Measurements from ENCODE around the gene TLL2.

The TLL2 gene

GRCh38 chr10:96505150-96506136, 8.3 kb downstream of the TLL2 start:
- no peak for DNase-seq

DNA sequence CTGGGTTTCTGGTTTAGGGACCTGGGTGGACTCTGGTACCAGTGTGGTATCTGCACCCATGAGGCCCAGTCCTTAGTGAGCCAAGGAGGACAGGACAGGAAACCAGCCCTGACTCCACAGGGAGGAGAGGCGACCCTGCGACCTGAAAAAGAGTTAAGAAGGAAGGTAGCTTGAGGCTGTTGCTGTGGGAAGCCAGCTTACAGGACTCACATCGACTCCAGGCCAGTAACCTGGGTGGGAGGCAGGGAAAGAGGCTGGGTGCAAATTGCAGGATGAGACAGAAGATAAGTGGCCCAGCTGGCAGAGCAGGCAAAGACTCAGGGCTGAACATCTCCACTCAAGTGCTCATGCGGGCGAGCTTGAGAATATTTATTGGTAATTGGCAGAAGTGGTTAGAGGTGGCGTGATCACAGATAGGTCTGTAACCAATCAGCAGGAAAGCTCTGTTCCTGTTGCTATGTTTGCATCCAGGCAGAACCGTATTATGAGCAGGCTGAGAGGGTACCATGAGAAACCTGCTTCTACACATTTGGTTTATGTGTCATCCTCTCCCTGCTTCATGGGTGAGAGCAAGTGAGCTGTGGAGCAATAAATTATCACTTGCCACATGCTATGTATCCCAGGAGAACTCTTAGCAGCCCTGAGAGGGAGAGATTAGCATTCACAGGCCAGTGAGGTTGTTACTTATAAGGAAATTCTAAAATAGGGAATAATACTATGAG, 11.0 kb downstream of the TLL2 start:
- peak; percentile 56 for DNase-seq

DNA sequence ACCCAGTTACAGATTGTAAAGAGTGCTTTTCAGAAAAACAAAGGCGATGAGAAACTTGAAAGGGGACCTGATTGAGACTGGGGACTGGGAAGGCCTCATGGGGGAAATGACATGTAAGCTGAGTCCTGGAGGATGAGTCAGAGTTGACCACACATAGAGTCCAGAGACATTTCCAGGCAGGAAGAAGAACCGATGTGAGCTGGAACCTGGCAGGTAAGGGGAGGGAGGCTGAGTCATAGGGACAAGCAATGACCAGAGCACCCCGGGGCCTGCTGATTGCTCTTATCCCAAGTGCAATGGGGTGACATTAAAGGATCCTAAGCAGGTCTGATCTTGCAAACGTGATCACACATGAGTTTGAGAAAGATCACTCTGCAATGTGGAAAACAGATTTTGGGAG, 11.7 kb downstream of the TLL2 start:
- DNase-seq: peak; percentile 89

DNA sequence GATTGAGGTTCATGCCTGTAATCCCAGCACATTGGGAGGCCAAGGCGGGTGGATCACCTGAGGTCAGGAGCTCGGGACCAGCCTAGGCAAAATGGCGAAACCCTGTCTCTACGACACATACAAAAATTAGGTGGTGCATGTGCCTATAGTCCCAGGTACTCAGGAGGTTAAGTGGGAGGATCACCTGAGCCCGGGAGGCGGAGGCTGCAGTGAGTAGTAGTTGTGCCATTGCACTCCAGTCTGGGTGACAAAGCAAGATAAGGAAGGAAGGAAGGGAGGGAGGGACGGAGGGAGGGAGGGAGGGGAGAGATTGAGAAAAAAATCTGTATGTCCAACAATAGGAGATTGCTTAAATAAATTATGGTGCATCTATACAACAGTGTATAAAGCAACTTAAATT, 13.2 kb downstream of the TLL2 start:
- peak; percentile 48 for DNase-seq

DNA sequence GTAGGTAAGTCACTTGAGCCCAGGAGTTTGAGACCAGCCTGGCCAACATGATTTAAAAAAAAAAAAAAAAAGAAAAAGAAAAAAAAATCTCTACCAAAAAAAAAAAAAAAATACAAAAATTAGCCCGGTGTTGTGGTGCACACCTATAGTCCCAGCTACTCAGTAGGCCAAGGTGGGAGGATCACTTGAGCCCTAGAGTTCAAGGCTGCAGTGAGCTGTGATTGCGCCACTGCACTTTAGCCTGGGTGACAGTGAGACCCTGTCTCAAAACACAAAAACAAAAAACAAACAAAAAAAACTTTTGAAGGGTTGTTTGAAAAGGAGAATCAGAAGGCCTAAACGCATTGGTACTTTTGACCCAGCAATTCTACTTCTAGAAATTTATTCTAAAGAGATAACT, 13.7 kb downstream of the TLL2 start:
- no peak for DNase-seq

DNA sequence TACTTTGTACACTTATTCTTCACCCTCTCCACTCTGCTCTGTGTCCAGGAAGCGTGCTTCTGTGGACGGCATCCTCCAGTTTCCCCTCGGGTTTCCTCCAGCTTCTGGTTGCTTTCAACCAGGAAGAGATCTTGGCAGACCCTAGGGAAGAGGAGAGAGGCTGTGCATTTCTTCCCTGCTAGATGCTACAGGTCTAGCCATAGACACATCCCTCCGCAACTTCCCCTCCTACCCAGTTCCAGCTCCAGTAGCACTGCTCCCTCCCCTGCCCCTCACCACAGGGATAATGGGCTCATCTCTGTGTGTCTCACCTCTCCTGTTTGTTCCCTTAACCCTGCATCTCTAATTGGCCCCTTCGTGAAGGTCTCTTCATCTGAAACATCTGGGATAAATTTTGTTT, 16.3 kb downstream of the TLL2 start:
- DNase-seq: no peak

DNA sequence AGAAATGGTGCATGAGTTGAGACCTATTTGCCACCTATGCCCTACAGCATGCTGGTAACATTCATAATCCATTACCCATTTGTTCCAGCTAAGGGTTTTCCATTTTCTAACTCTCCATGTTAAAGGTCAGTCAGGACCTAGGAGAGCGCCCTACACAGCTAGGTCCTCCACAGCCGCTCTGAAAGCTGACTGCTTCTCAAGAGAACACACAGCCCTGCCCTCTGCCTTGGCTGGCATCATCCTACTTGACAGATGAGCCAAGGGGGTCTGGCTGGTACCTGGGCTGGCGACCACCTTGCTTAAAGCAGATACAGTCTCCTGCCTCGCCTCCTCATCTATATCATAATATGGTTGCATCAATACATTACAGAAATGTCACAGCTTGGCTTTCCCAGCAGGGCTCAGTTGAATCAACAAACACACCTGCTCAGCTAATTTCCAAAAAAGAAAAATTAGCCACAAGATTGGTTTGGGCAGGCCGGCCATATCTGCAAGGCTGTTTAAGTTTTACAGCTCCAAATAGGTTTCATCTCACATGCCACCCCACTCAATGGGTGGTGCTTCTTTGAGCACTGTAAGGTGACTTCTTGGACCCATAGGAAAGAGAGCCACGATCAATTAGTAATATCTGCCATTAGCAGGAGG, 17.3 kb downstream of the TLL2 start:
- peak; percentile 78 for DNase-seq

DNA sequence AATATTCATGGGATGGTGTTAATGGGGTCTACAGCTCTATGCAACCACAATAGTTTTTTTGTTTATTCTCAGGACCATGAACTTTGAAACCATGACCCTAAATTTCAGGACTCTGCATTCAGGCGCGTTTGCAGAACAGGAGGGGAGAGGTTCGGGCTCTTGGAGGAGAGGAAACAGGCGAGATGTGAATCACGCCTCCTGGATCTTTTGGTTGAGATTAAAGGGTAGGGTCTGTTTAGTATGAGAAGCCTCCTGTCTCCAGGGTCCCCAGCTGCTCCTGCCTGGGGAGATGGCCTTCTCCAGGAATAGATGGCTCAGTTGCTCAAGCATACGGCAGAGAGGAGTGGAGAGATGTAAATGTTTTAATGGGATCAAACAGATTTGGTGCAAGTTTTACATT, 18.2 kb downstream of the TLL2 start:
- DNase-seq: no peak

GRCh38 chr10:96494694-96495093, 19.0 kb downstream of the TLL2 start:
- no peak for DNase-seq

- peak; percentile 26 for DNase-seq
Measured at GRCh38 chr10:96493871-96494525, 19.7 kb downstream of the TLL2 start.

DNA sequence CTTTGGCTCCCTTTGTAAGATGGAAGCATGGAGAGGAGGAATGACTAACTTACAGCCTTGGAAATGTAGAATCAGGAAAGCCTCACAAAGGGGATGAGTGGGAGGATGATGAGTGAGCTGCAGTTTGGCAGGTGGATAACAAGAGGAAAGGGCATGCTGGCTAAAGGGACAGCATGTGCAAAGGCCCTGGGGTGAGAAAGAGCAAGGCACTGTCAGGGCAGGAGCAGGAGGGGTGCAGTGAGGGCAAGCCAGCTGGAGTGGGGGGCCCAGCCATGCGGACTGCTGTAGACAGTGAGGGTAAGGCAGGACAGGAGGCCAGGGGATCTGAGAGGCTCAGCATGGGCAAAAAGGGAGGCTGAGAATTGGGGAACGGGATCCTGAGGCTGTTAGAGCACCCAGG, 20.5 kb downstream of the TLL2 start:
- DNase-seq: peak; percentile 22

DNA sequence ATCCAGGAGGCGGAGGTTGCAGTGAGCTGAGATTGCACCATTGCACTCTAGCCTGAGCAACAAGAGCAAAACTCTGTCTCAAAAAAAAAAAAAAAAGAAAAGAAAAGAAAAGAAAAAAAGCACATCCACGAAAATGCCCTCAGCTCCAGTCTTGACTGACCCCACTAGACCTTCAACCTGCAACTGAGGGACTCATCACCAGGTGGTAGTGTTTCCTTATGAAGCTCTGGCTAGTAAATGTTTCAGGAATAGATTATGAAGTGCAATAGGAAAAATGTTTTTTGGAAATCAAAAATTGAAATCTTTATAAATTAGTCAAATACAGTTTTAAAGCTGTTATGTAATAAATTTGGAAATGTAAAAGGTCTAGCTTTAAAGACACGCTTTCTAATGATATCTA, 22.4 kb downstream of the TLL2 start:
- DNase-seq: no peak

DNA sequence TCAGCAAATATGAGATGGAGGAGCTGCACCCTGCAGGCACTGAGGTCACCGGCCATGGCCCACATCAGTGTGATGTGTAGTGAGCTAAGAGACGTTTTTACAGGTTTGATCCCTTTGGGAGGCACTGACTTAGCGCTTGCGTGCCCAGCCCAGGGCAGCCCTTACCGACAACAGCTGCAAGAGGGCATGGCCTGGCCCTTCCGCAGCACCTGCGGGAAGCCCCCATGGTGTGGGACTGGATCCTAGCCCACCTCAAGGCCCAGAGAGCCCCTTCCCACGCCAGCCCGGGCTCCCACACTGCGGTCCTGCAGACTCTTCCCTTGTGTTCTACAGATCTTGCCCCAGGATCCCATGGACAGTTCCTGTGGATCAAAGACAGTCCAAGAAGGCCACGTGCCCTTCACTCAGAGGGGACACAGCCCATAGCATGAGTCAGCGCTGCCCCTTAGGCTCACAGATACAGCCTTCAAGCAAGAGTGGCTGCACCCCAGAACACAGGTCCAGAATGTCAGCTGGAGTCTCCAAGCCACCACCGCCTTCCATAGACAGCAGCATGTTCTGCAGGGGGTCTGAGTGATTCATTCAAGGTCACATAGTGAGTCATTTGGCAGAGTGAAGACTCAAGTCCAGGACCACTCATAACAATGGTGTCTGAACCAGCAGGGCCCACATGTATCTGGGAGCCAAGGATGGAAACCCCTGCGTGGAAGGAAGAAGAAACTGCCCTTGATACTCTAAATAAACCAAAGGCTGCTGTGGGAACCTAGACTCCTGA, 25.4 kb downstream of the TLL2 start:
- no peak for DNase-seq

GRCh38 chr10:96482815-96483588, 30.7 kb downstream of the TLL2 start:
- peak; percentile 37 for DNase-seq

GRCh38 chr10:96478355-96478754, 35.4 kb downstream of the TLL2 start:
- DNase-seq: no peak

DNA sequence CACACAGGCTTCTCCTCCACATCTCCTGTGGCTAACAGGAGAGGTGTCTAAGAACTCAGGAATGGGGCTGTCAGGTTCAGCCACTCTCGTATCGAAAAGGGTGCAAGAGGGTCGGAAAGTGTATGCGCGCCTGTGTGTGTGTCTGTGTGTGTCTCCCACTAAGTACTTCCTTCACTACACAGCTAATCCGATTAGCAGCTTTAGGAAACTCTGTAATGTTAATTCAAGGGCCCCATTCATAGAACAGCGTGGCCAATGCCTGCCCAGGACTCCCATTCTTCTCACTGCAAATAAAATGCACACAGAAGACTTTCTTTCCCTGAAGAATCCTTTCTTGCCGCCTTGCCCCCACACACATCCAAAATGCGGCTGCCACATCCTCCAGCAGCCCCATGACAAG, 39.9 kb downstream of the TLL2 start:
- no peak for DNase-seq

- DNase-seq: peak; percentile 75
Measured at GRCh38 chr10:96470116-96470743, 43.5 kb downstream of the TLL2 start.

DNA sequence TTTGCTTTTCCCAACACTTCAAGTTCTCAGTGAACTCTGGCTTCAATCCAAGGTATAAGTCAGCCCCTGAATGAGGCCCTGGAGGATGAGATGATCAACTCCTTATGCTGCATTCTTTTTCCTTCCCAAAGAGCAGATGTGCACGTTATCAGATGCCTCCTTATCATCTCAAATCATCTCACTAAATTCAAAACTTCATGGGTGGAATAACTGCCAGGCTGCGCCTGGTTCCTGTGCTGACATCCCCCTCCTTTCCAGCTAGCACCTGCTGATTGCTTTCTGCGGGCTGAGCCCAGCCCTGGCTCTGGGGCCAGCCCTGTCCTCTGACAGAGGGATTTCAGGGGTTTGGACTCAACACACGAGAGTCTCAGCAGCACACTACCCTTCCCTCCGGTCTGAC, 44.9 kb downstream of the TLL2 start:
- DNase-seq: peak; percentile 35

DNA sequence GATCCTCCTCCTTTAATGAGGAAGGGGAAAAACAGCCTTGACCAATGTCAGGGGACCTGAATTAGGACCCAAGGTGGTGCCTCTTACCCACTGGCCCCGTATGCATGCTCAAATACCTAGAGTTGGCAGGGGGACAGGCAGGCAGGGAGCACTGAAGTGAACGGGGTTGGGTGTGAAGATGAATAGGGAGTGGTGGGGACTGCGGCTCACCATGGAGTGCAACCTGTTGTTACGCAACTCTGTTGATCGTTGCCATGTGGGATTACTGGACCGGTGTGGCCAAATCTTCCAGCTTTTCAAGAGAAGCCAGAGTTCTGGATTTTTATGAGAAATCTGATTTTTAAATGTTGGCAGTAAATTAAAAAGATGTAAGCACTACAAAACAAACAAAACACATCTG, 48.1 kb downstream of the TLL2 start:
- peak; percentile 28 for DNase-seq

DNA sequence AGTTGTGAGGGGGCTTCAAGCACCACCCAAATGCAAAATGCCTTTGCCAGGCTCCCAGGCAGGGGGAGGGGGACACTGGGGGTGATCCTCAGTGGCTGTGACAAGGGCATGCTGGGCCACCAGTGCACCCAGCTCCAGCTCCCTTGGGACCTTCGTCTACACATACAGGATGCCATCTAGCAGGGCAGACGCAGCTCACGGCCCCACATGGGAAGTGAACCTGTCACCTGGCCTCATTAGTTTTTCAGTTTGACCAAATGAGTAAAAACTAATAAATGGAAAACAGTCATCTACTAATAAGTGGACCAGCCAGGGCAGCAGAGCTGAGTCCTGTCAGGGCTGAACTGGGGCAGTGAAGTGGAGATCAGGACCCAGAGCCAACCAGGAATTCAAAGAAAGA, 50.2 kb downstream of the TLL2 start:
- DNase-seq: peak; percentile 28

- DNase-seq: no peak
Measured at GRCh38 chr10:96462606-96463151, 51.0 kb downstream of the TLL2 start.
